Measurements from ENCODE around the gene HLTF. TPM values are rescaled to one million over a fixed set of nuclear protein-coding genes. Genes with fewer than 3 reads are reported as not detected.
A peak's percentile ranks its signal among the peaks of the same experiment; 100 is the strongest.

HLTF gene
- total and polyA plus RNA-seq, 2 of the 13 experiments (the other 11 are each of a cell fraction or from before 2014, with no cell fraction given): 12.0 to 22.9 TPM

- TF ChIP-seq DMTF1 (CRISPR knock-in tag; IDR thresholded peaks at IDR 0.05) (peak; percentile 97; the same call in 1 of the 2 replicates), ATF7-NPFF (CRISPR knock-in tag; IDR thresholded peaks at IDR 0.05; ENCODE audit: low read depth) (peak; percentile 96), MTA1 (CRISPR knock-in tag; IDR thresholded peaks at IDR 0.05; ENCODE audit: borderline replicate concordance) (peak; percentile 52; the same call in 1 of the 2 replicates), FOXA1 (IDR thresholded peaks at IDR 0.05) (no peak), FOXA1 (CRISPR knock-in tag; IDR thresholded peaks at IDR 0.05) (no peak), TCF7L2 (IDR thresholded peaks at IDR 0.05; ENCODE audit: low read depth, low read length) (no peak), ZNF546 (CRISPR knock-in tag; conservative IDR thresholded peaks at IDR 0.05) (peak; percentile 41), PHF20 (CRISPR knock-in tag; IDR thresholded peaks at IDR 0.05) (peak; percentile 47; the same call in 1 of the 2 replicates), ZNF816 (CRISPR knock-in tag; IDR thresholded peaks at IDR 0.05; ENCODE audit: borderline replicate concordance) (no peak), ETV5 (CRISPR knock-in tag; IDR thresholded peaks at IDR 0.05; ENCODE audit: borderline replicate concordance) (0 out of 2 replicates have a peak, but pooled peaks have one; percentile 21), ZNF850 (CRISPR knock-in tag; conservative IDR thresholded peaks at IDR 0.05) (no peak), DNMT1 (CRISPR knock-in tag; IDR thresholded peaks at IDR 0.05) (no peak), NFATC3 (CRISPR knock-in tag; IDR thresholded peaks at IDR 0.05) (peak; percentile 80; the same call in 1 of the 2 replicates), MATR3 (CRISPR knock-in tag; IDR thresholded peaks at IDR 0.05) (no peak), TOPORS (CRISPR knock-in tag; IDR thresholded peaks at IDR 0.05) (peak; percentile 77; the same call in 1 of the 2 replicates), POLR2AphosphoS2 (IDR thresholded peaks at IDR 0.05; ENCODE audit: low read depth, low read length) (no peak), HNRNPL (IDR thresholded peaks at IDR 0.05; ENCODE audit: low read depth, low read length) (no peak), FOXM1 (CRISPR knock-in tag; IDR thresholded peaks at IDR 0.05) (no peak), E2F2 (CRISPR knock-in tag; IDR thresholded peaks at IDR 0.05; ENCODE audit: borderline replicate concordance) (peak; percentile 55; the same call in 1 of the 2 replicates), ZFP62 (CRISPR knock-in tag; IDR thresholded peaks at IDR 0.05) (no peak), TBP (CRISPR knock-in tag; IDR thresholded peaks at IDR 0.05) (no peak), NFE2 (CRISPR knock-in tag; IDR thresholded peaks at IDR 0.05) (no peak), ZNF879 (CRISPR knock-in tag; IDR thresholded peaks at IDR 0.05) (0 out of 2 replicates have a peak, but pooled peaks have one; percentile 77), ZBTB49 (CRISPR knock-in tag; IDR thresholded peaks at IDR 0.05; ENCODE audit: borderline replicate concordance) (0 out of 2 replicates have a peak, but pooled peaks have one; percentile 35), HNRNPH1 (optimal IDR thresholded peaks at IDR 0.05; ENCODE audit: low read depth, low read length) (no peak)
Observed at GRCh38 chr3:149086232-149086988, at the start of gene HLTF (continued).
